ENCODE results near the gene SOCS7.
A peak's percentile ranks its signal among the peaks of the same experiment; 100 is the strongest.

SOCS7 gene

GRCh38 chr17:38405654-38406053 lies 54.0 kb downstream of the SOCS7 start:
- DNase-seq (ENCODE audit: low read depth, low spot score): no peak
- no peak for TF ChIP-seq CTCF (IDR thresholded peaks at IDR 0.05; ENCODE audit: low read depth, low read length)
- no peak overlapping the region for H3K4me3 ChIP-seq (ENCODE audit: low read depth, low read length)
- in situ Hi-C loops (cut with HindIII; ENCODE audit: low sequenced_read_pairs): no loop called here

- in situ Hi-C loops (cut with HindIII; ENCODE audit: low sequenced_read_pairs): no loop called here
- no peak for DNase-seq (ENCODE audit: low read depth, low spot score)
- TF ChIP-seq CTCF (IDR thresholded peaks at IDR 0.05; ENCODE audit: low read depth, low read length): no peak
- H3K4me3 ChIP-seq (ENCODE audit: low read depth, low read length): no peak overlapping the region
These were observed 58.6 kb downstream of the SOCS7 start for GRCh38 chr17:38410201-38410600.

- TF ChIP-seq CTCF (IDR thresholded peaks at IDR 0.05; ENCODE audit: low read depth, low read length): no peak
- DNase-seq (ENCODE audit: low read depth, low spot score): peak; percentile 60
- in situ Hi-C loops (cut with HindIII; ENCODE audit: low sequenced_read_pairs): no loop called here
- H3K4me3 ChIP-seq (ENCODE audit: low read depth, low read length): peak overlapping the region; percentile 17
These were observed 63.9 kb downstream of the SOCS7 start for GRCh38 chr17:38415250-38416194.

- in situ Hi-C loops (cut with HindIII; ENCODE audit: low sequenced_read_pairs): no loop called here
- no peak for TF ChIP-seq CTCF (IDR thresholded peaks at IDR 0.05; ENCODE audit: low read depth, low read length)
- H3K4me3 ChIP-seq (ENCODE audit: low read depth, low read length): no peak overlapping the region
- no peak for DNase-seq (ENCODE audit: low read depth, low spot score)
These were observed 65.2 kb downstream of the SOCS7 start for GRCh38 chr17:38416840-38417209.

- no peak for DNase-seq (ENCODE audit: low read depth, low spot score)
- no peak overlapping the region for H3K4me3 ChIP-seq (ENCODE audit: low read depth, low read length)
- in situ Hi-C loops (cut with HindIII; ENCODE audit: low sequenced_read_pairs): no loop called here
- TF ChIP-seq CTCF (IDR thresholded peaks at IDR 0.05; ENCODE audit: low read depth, low read length): no peak
These were observed 65.7 kb downstream of the SOCS7 start for GRCh38 chr17:38417210-38417951.

- no peak for TF ChIP-seq CTCF (IDR thresholded peaks at IDR 0.05; ENCODE audit: low read depth, low read length)
These were observed 66.5 kb downstream of the SOCS7 start for GRCh38 chr17:38418062-38418692.

More at GRCh38 chr17:38418062-38418692, 66.5 kb downstream of the SOCS7 start:
- H3K4me3 ChIP-seq (ENCODE audit: low read depth, low read length): no peak overlapping the region
- DNase-seq (ENCODE audit: low read depth, low spot score): no peak
- in situ Hi-C loops (cut with HindIII; ENCODE audit: low sequenced_read_pairs): no loop called here
